GM21360 (cell line): ENCODE measurements around the gene TNS1.

Source experiments
- ATAC-seq: cut with Tn5 transposase; IDR thresholded peaks from one replicate; pipeline ENCODE4 v1.9.1; 2021; ENCODE audit warnings: mild to moderate bottlenecking, moderate library complexity; ENCODE audit not compliant: unreplicated experiment

TNS1 gene

GRCh38 chr2:218017211-218018053, 14.6 kb upstream of the TNS1 start:
- no peak for ATAC-seq

GRCh38 chr2:218016810-218017209, 14.0 kb upstream of the TNS1 start:
- ATAC-seq: no peak

GRCh38 chr2:218015586-218016521, 13.1 kb upstream of the TNS1 start:
- ATAC-seq: no peak

- no peak for ATAC-seq
Measured at GRCh38 chr2:218014706-218015585, 12.2 kb upstream of the TNS1 start.

GRCh38 chr2:218013289-218013688, 10.5 kb upstream of the TNS1 start:
- no peak for ATAC-seq

- no peak for ATAC-seq
Measured at GRCh38 chr2:218012284-218012683, 9.5 kb upstream of the TNS1 start.

- no peak for ATAC-seq
Measured at GRCh38 chr2:218011653-218012040, 8.9 kb upstream of the TNS1 start.

GRCh38 chr2:218010984-218011652, 8.3 kb upstream of the TNS1 start:
- ATAC-seq: no peak

- ATAC-seq: no peak
Measured at GRCh38 chr2:218010140-218010983, 7.6 kb upstream of the TNS1 start.

GRCh38 chr2:218009765-218010139, 7.0 kb upstream of the TNS1 start:
- ATAC-seq: no peak

- ATAC-seq: no peak
Measured at GRCh38 chr2:218009231-218009630, 6.4 kb upstream of the TNS1 start.

GRCh38 chr2:218008060-218009040, 5.6 kb upstream of the TNS1 start:
- ATAC-seq: no peak

GRCh38 chr2:218006741-218007140, 3.9 kb upstream of the TNS1 start:
- no peak for ATAC-seq

- no peak for ATAC-seq
Measured at GRCh38 chr2:218005486-218005885, 2.7 kb upstream of the TNS1 start.

GRCh38 chr2:218005028-218005427, 2.2 kb upstream of the TNS1 start:
- ATAC-seq: no peak

- no peak for ATAC-seq
Measured at GRCh38 chr2:218003981-218004419, 1.2 kb upstream of the TNS1 start.

- ATAC-seq: no peak
Measured at GRCh38 chr2:218003281-218003944, 618 bp upstream of the TNS1 start.
